HepG2 (cell line): Measurements from ENCODE around the gene ADGRG6. TPM values are rescaled to one million over a fixed set of nuclear protein-coding genes. Genes with fewer than 3 reads are reported as not detected.

ENCODE experiments used
- ATAC-seq: fragments of 200-7000 bp; cut with Tn5 transposase; 3 replicates; pipeline ENCODE4 v1.9.1; 2020; ENCODE audit warnings: mild to moderate bottlenecking, moderate library complexity
- BruUV-seq: library from RNA; stranded (reverse); fragments of 400-500 nt; replicated peaks from 2 replicates; lab custom pipeline; 2021; lab: Mats Ljungman, UMichigan
- CTCF ChIA-PET: fragments of 300-600 bp; formaldehyde crosslinking; extraction: SDS; loops from one replicate; lab custom pipeline; 2021; ENCODE audit warnings: low total read pairs, inconsistent platforms, low intra/inter-chr PET ratio; lab: Yijun Ruan, JAX
- POLR2A ChIA-PET: fragments of 350-600 bp; sonication (Branson Sonifier 250); formaldehyde crosslinking; loops from one replicate; lab custom pipeline; 2020; ENCODE audit warnings: antibody characterized with exemption, inconsistent platforms; lab: Yijun Ruan, JAX
- DNase-seq: peaks from one replicate; pipeline ENCODE4 v3.0.0-alpha.2; 2015; ENCODE audit warnings: low spot score
- FAIRE-seq: peaks from 3 replicates; lab custom pipeline; 2011; peaks lifted over from hg19 to GRCh38; lab: Jason Lieb, UNC
- H2AFZ ChIP-seq: one replicate; pipeline ENCODE4 v1.6.1; 2011; ENCODE audit warnings: low read length, inconsistent platforms
- H3K27ac ChIP-seq: fragments of 300-600 bp; 3 replicates; pipeline ENCODE4 v1.8.0; 2011; ENCODE audit warnings: mixed run types, mild to moderate bottlenecking, mixed read lengths, low read length, inconsistent platforms; ENCODE audit not compliant: insufficient read depth; ENCODE audit errors: extremely low read length
- H3K27me3 ChIP-seq, 2 experiments: fragments of 200-600 bp in 1 of 2; 2 replicates in 1 of 2; 3 replicates in 1 of 2; pipeline versions ENCODE4 v1.6.0 to v1.8.0; 2011; ENCODE audit warnings: low read length in 2 of 2, mild to moderate bottlenecking in 2 of 2, moderate library complexity in 2 of 2, inconsistent platforms in 1 of 2; ENCODE audit not compliant: insufficient read depth in 2 of 2, control insufficient read depth in 1 of 2
- H3K36me3 ChIP-seq, 2 experiments: fragments of 200-600 bp in 1 of 2; replicated peaks in 1 of 2; 2 replicates in 1 of 2; 3 replicates in 1 of 2; pipeline versions ENCODE4 v1.5.1 to v1.8.0; 2011; ENCODE audit warnings: low read length in 2 of 2, inconsistent platforms in 1 of 2; ENCODE audit not compliant: insufficient read depth in 2 of 2, control insufficient read depth in 1 of 2
- H3K4me1 ChIP-seq: 2 replicates; pipeline ENCODE4 v1.5.1; 2012; ENCODE audit warnings: low read length, inconsistent platforms; ENCODE audit not compliant: insufficient read depth
- H3K4me2 ChIP-seq: 2 replicates; pipeline ENCODE4 v1.6.0; 2011; ENCODE audit warnings: low read depth, low read length, inconsistent platforms
- H3K4me3 ChIP-seq, 3 experiments: fragments of 200-600 bp in 1 of 3; sonication (generic), shearing (Covaris generic) in 1 of 3; replicated peaks in 1 of 3; 2 replicates each; pipeline ENCODE4 v1.5.1; 2011 to 2016; ENCODE audit warnings: low read length in 3 of 3, inconsistent platforms in 2 of 3, low read depth in 2 of 3, mild to moderate bottlenecking in 2 of 3, control low read depth in 1 of 3, mixed read lengths in 1 of 3; ENCODE audit not compliant: insufficient read depth in 1 of 3
- H3K79me2 ChIP-seq: one replicate; pipeline ENCODE4 v1.6.1; 2011; ENCODE audit warnings: low read length, inconsistent platforms; ENCODE audit not compliant: insufficient read depth
- H3K9ac ChIP-seq: 2 replicates; pipeline ENCODE4 v1.6.0; 2011; ENCODE audit warnings: mild to moderate bottlenecking, low read depth, low read length, inconsistent platforms; ENCODE audit not compliant: insufficient read depth
- H3K9me3 ChIP-seq: 2 replicates; pipeline ENCODE4 v1.5.1; 2012; ENCODE audit warnings: mild to moderate bottlenecking, low read length
- H4K20me1 ChIP-seq: 2 replicates; pipeline ENCODE4 v1.6.0; 2011; ENCODE audit warnings: inconsistent platforms, mild to moderate bottlenecking, low read length, moderate library complexity; ENCODE audit not compliant: insufficient read depth
- GABPB1 ChIP-seq: IDR thresholded peaks from 2 replicates; pipeline ENCODE4 v1.6.1; 2016; ENCODE audit warnings: mild to moderate bottlenecking, missing genetic modification reagents, moderate library complexity, missing compliant biosample characterization
- MAFF ChIP-seq: IDR thresholded peaks from 2 replicates; pipeline ENCODE4 v1.6.1; 2011; ENCODE audit warnings: low read depth, low read length, improper control_type of control experiment
- MAFK ChIP-seq, 2 experiments: IDR thresholded peaks in 1 of 2; conservative IDR thresholded peaks in 1 of 2; 2 replicates each; pipeline ENCODE4 v1.6.1; 2011; ENCODE audit warnings: improper control_type of control experiment in 2 of 2, low read length in 2 of 2
- PRMT3 ChIP-seq: sonication (generic); formaldehyde crosslinking; IDR thresholded peaks from 2 replicates; pipeline ENCODE4 v1.8.1; 2022; ENCODE audit warnings: low read depth, mild to moderate bottlenecking, moderate library complexity, missing genetic modification reagents, borderline replicate concordance
- TAF15 ChIP-seq: fragments of 200-400 bp; formaldehyde crosslinking; IDR thresholded peaks from one replicate; pipeline ENCODE4 v1.6.1; 2018; ENCODE audit warnings: mild to moderate bottlenecking, low read depth, low read length; ENCODE audit not compliant: poor library complexity, severe bottlenecking
- ZBTB38 ChIP-seq: sonication (generic); formaldehyde crosslinking; IDR thresholded peaks from 2 replicates; pipeline ENCODE4 v1.5.1; 2020; ENCODE audit warnings: mild to moderate bottlenecking, missing genetic modification reagents
- ZFX ChIP-seq: sonication (generic); formaldehyde crosslinking; IDR thresholded peaks from 2 replicates; pipeline ENCODE4 v1.4.0; 2020; ENCODE audit warnings: mild to moderate bottlenecking, low read depth, missing genetic modification reagents, moderate library complexity
- ZHX1 ChIP-seq: sonication (generic); formaldehyde crosslinking; IDR thresholded peaks from 2 replicates; pipeline ENCODE4 v1.8.1; 2022; ENCODE audit warnings: low read depth, mild to moderate bottlenecking, missing genetic modification reagents
- ZNF333 ChIP-seq: sonication (generic); formaldehyde crosslinking; IDR thresholded peaks from 2 replicates; pipeline ENCODE4 v1.4.0; 2020; ENCODE audit warnings: mild to moderate bottlenecking, missing genetic modification reagents, borderline replicate concordance
- WGBS: methylation state at CpG from one replicate; pipeline ENCODE4 v1.1.6; 2017; ENCODE audit warnings: low lambda C conversion rate; 5-methylcytosine and 5-hydroxymethylcytosine counted together
- in situ Hi-C: cut with HindIII; loops from 2 replicates; pipeline ENCODE4 v1.10.0; 2017; ENCODE audit warnings: low pct_unique_long_range_greater_than_20kb; ENCODE audit not compliant: extremely low pct_ligation_motif_present
- intact Hi-C: fragments of 100-400 bp; cut with micrococcal nuclease; formaldehyde crosslinking; loops from one replicate; pipeline ENCODE4 v1.10.0; 2022; ENCODE audit not compliant: unreplicated experiment
- polyA plus RNA-seq, 8 experiments: library from polyadenylated mRNA; depleted of rRNA in 3 of 8; stranded (reverse) in 7 of 8; unstranded in 1 of 8; fragments of >200 nt; fragmentation: Illumina TruSeq in 4 of 8; extraction: Trizol in 4 of 8; gene quantifications; 2 replicates each; pipeline versions ENCODE4 v1.2.1 to v1.2.3, GENCODE V29; 2011 to 2016; ENCODE audit warnings: low read depth in 4 of 8, missing spikeins in 1 of 8, mixed read lengths in 1 of 8; ENCODE audit not compliant: insufficient read depth in 1 of 8
- total RNA-seq, 5 experiments: library from RNA; depleted of rRNA; stranded (reverse); fragments of >200 nt; fragmentation: Illumina TruSeq; extraction: Trizol; gene quantifications; 2 replicates each; pipeline ENCODE4 v1.2.3, GENCODE V29; 2016; ENCODE audit warnings: low read depth in 1 of 5
- TF ChIP-seq, protein P1 (sequence below): sonication (generic); formaldehyde crosslinking; IDR thresholded peaks from 2 replicates; pipeline ENCODE4 v1.4.0; 2020; ENCODE audit warnings: missing genetic modification reagents, mild to moderate bottlenecking, borderline replicate concordance

Gene ADGRG6
- total and polyA plus RNA-seq, 2 of the 13 experiments (the other 11 are each of a cell fraction or from before 2014, with no cell fraction given) = 129 to 249 TPM

- Histone ChIP-seq H3K36me3 (no peaks in the 10 kb centered on the region), H3K79me2 (no peaks in the 10 kb centered on the region), H4K20me1 (no peaks in the 10 kb centered on the region)
- intact Hi-C loops = no loop called here
- ChIA-PET CTCF (no interaction called here), POLR2A (interaction anchor here (1.7 to 2.8 kb wide), 2 partner anchors 11 to 30 kb away, joined by 9 to 16 read pairs; partner anchors contain the start of gene ADGRG6)
- BruUV-seq = no TSS peak
- TF ChIP-seq ZBTB38 (CRISPR knock-in tag) = peak; percentile 48; the same call in 1 of the 2 replicates
- no peak for TF ChIP-seq PRMT3 (CRISPR knock-in tag)
- TF ChIP-seq MAFK (conservative IDR thresholded peaks at IDR 0.05 in 1 of 2, IDR thresholded peaks at IDR 0.05 in 1 of 2; ENCODE audit: low read length in 2 of 2) = peak; percentile 35 to 47; a peak in 2 of 4 replicates
- no peak for TF ChIP-seq TAF15
- 0 out of 2 replicates have a peak, but pooled peaks have one; percentile 1 for TF ChIP-seq MAFF
- TF ChIP-seq, all 625 proteins: peak for 3
- Histone ChIP-seq H3K4me3 (no peak overlapping the region), H3K9me3 (no peaks in the 10 kb centered on the region), H3K27ac (peak overlapping the region; percentile 5), H3K4me2 (no peak overlapping the region), H3K9ac (no peak overlapping the region), H2AFZ (no peak overlapping the region), H3K27me3 (no peaks in the 10 kb centered on the region), H3K4me1 (peaks cover 67% of the 10 kb centered on the region)
- ATAC-seq = no peak
- in situ Hi-C loops = no loop called here
- FAIRE-seq = no peak
- 98% methylated on average over 6 of the region's 6 CpGs for WGBS
- DNase-seq = no peak
These were observed 12.1 kb upstream of the ADGRG6 start for GRCh38 chr6:142289687-142290086.

DNA sequence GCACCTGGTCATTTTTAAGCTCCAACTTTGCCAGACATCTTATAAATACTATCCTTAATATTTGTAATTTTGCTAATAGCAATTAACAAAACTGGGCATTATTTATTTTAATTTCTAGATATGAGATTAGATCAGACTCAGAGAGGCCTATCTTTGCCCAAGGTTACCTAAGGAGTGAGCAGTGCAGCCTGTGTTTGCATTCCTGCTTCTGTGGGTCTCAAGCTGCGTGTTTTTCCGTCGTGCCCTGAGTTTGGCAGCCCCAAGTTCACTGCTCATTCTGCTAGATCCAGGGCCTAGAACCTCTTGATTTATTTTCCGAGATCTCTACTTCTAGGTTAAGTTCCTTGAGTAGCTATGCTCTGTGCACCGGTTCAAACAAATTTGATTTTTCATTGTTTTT, 11.0 kb upstream of the ADGRG6 start:
- H3K79me2 ChIP-seq = no peaks in the 10 kb centered on the region
- ChIA-PET CTCF (no interaction called here), POLR2A (interaction anchor here (1.2 to 2.8 kb wide), 3 partner anchors 10 to 31 kb away, joined by 4 to 16 read pairs (median 9); partner anchors contain the start of gene ADGRG6)
- TF ChIP-seq ZHX1 (CRISPR knock-in tag) = no peak
- TF ChIP-seq, protein P1, sequence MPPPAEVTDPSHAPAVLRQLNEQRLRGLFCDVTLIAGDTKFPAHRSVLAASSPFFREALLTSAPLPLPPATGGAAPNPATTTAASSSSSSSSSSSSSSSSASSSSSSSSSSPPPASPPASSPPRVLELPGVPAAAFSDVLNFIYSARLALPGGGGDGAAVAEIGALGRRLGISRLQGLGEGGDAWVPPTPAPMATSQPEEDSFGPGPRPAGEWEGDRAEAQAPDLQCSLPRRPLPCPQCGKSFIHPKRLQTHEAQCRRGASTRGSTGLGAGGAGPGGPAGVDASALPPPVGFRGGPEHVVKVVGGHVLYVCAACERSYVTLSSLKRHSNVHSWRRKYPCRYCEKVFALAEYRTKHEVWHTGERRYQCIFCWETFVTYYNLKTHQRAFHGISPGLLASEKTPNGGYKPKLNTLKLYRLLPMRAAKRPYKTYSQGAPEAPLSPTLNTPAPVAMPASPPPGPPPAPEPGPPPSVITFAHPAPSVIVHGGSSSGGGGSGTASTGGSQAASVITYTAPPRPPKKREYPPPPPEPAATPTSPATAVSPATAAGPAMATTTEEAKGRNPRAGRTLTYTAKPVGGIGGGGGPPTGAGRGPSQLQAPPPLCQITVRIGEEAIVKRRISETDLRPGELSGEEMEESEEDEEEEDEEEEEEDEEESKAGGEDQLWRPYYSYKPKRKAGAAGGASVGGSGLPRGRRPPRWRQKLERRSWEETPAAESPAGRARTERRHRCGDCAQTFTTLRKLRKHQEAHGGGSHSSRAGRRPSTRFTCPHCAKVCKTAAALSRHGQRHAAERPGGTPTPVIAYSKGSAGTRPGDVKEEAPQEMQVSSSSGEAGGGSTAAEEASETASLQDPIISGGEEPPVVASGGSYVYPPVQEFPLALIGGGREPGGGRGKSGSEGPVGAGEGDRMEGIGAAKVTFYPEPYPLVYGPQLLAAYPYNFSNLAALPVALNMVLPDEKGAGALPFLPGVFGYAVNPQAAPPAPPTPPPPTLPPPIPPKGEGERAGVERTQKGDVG = peak; percentile 37; the same call in 1 of the 2 replicates
- 0 out of 2 replicates have a peak, but pooled peaks have one; percentile 11 for TF ChIP-seq ZFX (CRISPR knock-in tag)
- no peak for TF ChIP-seq GABPB1 (CRISPR knock-in tag)
- TF ChIP-seq ZNF333 (CRISPR knock-in tag) = no peak

More for the DNA sequence above, 11.0 kb upstream of the ADGRG6 start:
- Histone ChIP-seq H3K9me3 (no peaks in the 10 kb centered on the region), H3K36me3 (no peaks in the 10 kb centered on the region), H3K4me1 (peaks cover 67% of the 10 kb centered on the region), H3K4me2 (no peak overlapping the region), H3K9ac (no peak overlapping the region), H3K4me3 (no peak overlapping the region), H3K27me3 (no peaks in the 10 kb centered on the region), H4K20me1 (no peaks in the 10 kb centered on the region), H2AFZ (peak overlapping the region; percentile 72), H3K27ac (peak overlapping the region; percentile 63)
- 65% methylated on average over 5 of the region's 5 CpGs for WGBS
- intact Hi-C loops (no loop called here), in situ Hi-C loops (no loop called here)
- BruUV-seq = no TSS peak
- no peak for DNase-seq
- FAIRE-seq = no peak
- peak; percentile 61 for ATAC-seq
